Right lobe of liver (tissue), 4 donors: ENCODE measurements around the gene TPGS1.

Experiments used
- POLR2A ChIP-seq: fragments of 450-650 bp; IDR thresholded peaks from one replicate; pipeline ENCODE4 v1.6.1; 2017; ENCODE audit warnings: antibody characterized with exemption, mild to moderate bottlenecking
- TF ChIP-seq, protein P1 (sequence below), 4 donors: fragments of 200-600 bp in 3 of 4; fragments of 450-650 bp in 1 of 4; IDR thresholded peaks; one replicate each; pipeline versions ENCODE4 v1.5.1 to v1.8.0; 2016 to 2022; ENCODE audit warnings: antibody characterized with exemption in 4 of 4, mild to moderate bottlenecking in 2 of 4
- donor health status: DM: no; HTN: no; CAD: no.
- donor health status: DM: no; HTN: no; CAD: no.
- donor health status: DM: no; HTN: yes; CAD: no.

- no peak for TF ChIP-seq POLR2A
- TF ChIP-seq, protein P1, sequence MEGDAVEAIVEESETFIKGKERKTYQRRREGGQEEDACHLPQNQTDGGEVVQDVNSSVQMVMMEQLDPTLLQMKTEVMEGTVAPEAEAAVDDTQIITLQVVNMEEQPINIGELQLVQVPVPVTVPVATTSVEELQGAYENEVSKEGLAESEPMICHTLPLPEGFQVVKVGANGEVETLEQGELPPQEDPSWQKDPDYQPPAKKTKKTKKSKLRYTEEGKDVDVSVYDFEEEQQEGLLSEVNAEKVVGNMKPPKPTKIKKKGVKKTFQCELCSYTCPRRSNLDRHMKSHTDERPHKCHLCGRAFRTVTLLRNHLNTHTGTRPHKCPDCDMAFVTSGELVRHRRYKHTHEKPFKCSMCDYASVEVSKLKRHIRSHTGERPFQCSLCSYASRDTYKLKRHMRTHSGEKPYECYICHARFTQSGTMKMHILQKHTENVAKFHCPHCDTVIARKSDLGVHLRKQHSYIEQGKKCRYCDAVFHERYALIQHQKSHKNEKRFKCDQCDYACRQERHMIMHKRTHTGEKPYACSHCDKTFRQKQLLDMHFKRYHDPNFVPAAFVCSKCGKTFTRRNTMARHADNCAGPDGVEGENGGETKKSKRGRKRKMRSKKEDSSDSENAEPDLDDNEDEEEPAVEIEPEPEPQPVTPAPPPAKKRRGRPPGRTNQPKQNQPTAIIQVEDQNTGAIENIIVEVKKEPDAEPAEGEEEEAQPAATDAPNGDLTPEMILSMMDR (IDR thresholded peaks at IDR 0.05) = no peak
Measured at GRCh38 chr19:555474-555808, 48.1 kb downstream of the TPGS1 start.
